GM23338 (cell line): ENCODE data around the gene TRAF3IP3. TPM values are rescaled to one million over a fixed set of nuclear protein-coding genes. Genes with fewer than 3 reads are reported as not detected.
A peak's percentile ranks its signal among the peaks of the same experiment; 100 is the strongest.

Source experiments
- ATAC-seq: fragments of 200-7000 bp; cut with Tn5 transposase; 3 replicates; pipeline ENCODE4 v1.9.1; 2020
- DNase-seq: peaks from one replicate; pipeline ENCODE4 v3.0.0-alpha.2; 2015; ENCODE audit warnings: low spot score
- H2AFZ ChIP-seq: fragments of 200-600 bp; sonication (generic); 2 replicates; pipeline ENCODE4 v1.8.0; 2016; ENCODE audit warnings: antibody characterized with exemption, mild to moderate bottlenecking, moderate library complexity
- H3F3A ChIP-seq: fragments of 200-600 bp; sonication (generic); replicated peaks from 2 replicates; pipeline ENCODE4 v1.8.0; 2017; ENCODE audit warnings: antibody characterized with exemption, mixed run types, low read depth
- H3K27ac ChIP-seq: fragments of 200-600 bp; sonication (generic); 2 replicates; pipeline ENCODE4 v1.6.1; 2016; ENCODE audit warnings: low read depth
- H3K27me3 ChIP-seq: fragments of 200-600 bp; sonication (generic); 2 replicates; pipeline ENCODE4 v1.8.0; 2016; ENCODE audit warnings: mild to moderate bottlenecking, mixed run types, moderate library complexity; ENCODE audit not compliant: insufficient read depth
- H3K36me3 ChIP-seq: fragments of 200-600 bp; sonication (generic); 2 replicates; pipeline ENCODE4 v1.8.0; 2016; ENCODE audit warnings: mild to moderate bottlenecking; ENCODE audit not compliant: insufficient read depth
- H3K4me1 ChIP-seq: fragments of 200-600 bp; sonication (generic); 2 replicates; pipeline ENCODE4 v1.8.0; 2016; ENCODE audit warnings: mild to moderate bottlenecking, moderate library complexity; ENCODE audit not compliant: insufficient read depth
- H3K4me2 ChIP-seq: fragments of 200-600 bp; sonication (generic); 2 replicates; pipeline ENCODE4 v1.7.1; 2017; ENCODE audit warnings: mixed run types
- H3K4me3 ChIP-seq: fragments of 200-600 bp; sonication (generic); 2 replicates; pipeline ENCODE4 v1.6.1; 2016; ENCODE audit warnings: mixed run types
- H3K79me2 ChIP-seq: fragments of 200-600 bp; sonication (generic); replicated peaks from 2 replicates; pipeline ENCODE4 v1.8.0; 2017; ENCODE audit warnings: mild to moderate bottlenecking; ENCODE audit not compliant: insufficient read depth
- H3K9me2 ChIP-seq: fragments of 200-600 bp; sonication (generic); 2 replicates; pipeline ENCODE4 v1.8.0; 2017; ENCODE audit not compliant: insufficient read depth
- H4K20me1 ChIP-seq: fragments of 200-600 bp; sonication (generic); replicated peaks from 2 replicates; pipeline ENCODE4 v1.8.0; 2017; ENCODE audit warnings: mild to moderate bottlenecking; ENCODE audit not compliant: insufficient read depth
- H3K27ac Mint-ChIP-seq: 2 replicates; pipeline ENCODE4 v1.8.0; 2020; ENCODE audit warnings: inconsistent platforms, mild to moderate bottlenecking, moderate library complexity, mixed read lengths
- H3K27me3 Mint-ChIP-seq: 3 replicates; pipeline ENCODE4 v1.8.0; 2022; ENCODE audit warnings: low read depth, mild to moderate bottlenecking, moderate library complexity, mixed read lengths, inconsistent platforms; ENCODE audit not compliant: insufficient read depth, poor library complexity
- H3K36me3 Mint-ChIP-seq: 3 replicates; pipeline ENCODE4 v1.8.0; 2021; ENCODE audit warnings: low read depth, mild to moderate bottlenecking, inconsistent platforms, moderate library complexity, mixed read lengths
- H3K4me1 Mint-ChIP-seq: 3 replicates; pipeline ENCODE4 v1.8.0; 2020; ENCODE audit warnings: mild to moderate bottlenecking, inconsistent platforms, mixed read lengths
- H3K4me3 Mint-ChIP-seq: 3 replicates; pipeline ENCODE4 v1.8.0; 2021; ENCODE audit warnings: moderate library complexity, mild to moderate bottlenecking, inconsistent platforms, mixed read lengths
- H3K9me3 Mint-ChIP-seq: 3 replicates; pipeline ENCODE4 v1.8.0; 2020; ENCODE audit warnings: moderate library complexity, mild to moderate bottlenecking, inconsistent platforms, mixed read lengths
- CREB1 ChIP-seq: fragments of 250-450 bp; sonication (Bioruptor Pico); IDR thresholded peaks from 2 replicates; pipeline ENCODE4 v1.5.0; 2020; ENCODE audit warnings: low read depth, mild to moderate bottlenecking, moderate library complexity
- EZH2phosphoT487 ChIP-seq: fragments of 200-600 bp; sonication (generic); IDR thresholded peaks from one replicate; pipeline ENCODE4 v1.8.1; 2018; ENCODE audit warnings: antibody characterized with exemption; ENCODE audit not compliant: unreplicated experiment
- JUNB ChIP-seq: IDR thresholded peaks from one replicate; pipeline ENCODE4 v1.6.1; 2016; ENCODE audit warnings: antibody characterized with exemption; ENCODE audit not compliant: unreplicated experiment
- POLR2AphosphoS5 ChIP-seq: IDR thresholded peaks from 2 replicates; pipeline ENCODE4 v1.6.1; 2016; ENCODE audit warnings: antibody characterized with exemption, low read depth
- ZNF114 ChIP-seq: fragments of 250-450 bp; sonication (Bioruptor Pico); IDR thresholded peaks from 2 replicates; pipeline ENCODE4 v1.5.0; 2020; ENCODE audit warnings: mild to moderate bottlenecking, moderate library complexity
- ZNF331 ChIP-seq: fragments of 250-450 bp; sonication (Bioruptor Pico); IDR thresholded peaks from 2 replicates; pipeline ENCODE4 v1.5.0; 2020; ENCODE audit warnings: low read depth, mild to moderate bottlenecking, moderate library complexity
- polyA plus RNA-seq: library from polyadenylated mRNA; unstranded; fragments of >200 nt; fragmentation: Nextera tagmentation; extraction: Ambion mirVana; gene quantifications from 2 replicates; pipeline ENCODE4 v1.2.1, GENCODE V29; 2016
- total RNA-seq: library from RNA; depleted of rRNA; stranded (reverse); fragments of >200 nt; shearing (Covaris generic); gene quantifications from 2 replicates; pipeline ENCODE4 v1.2.3, GENCODE V29; 2014
- TF ChIP-seq, protein P1 (sequence below), 2 experiments: fragments of 200-600 bp in 1 of 2; sonication (generic) in 1 of 2; conservative IDR thresholded peaks; 2 replicates each; pipeline versions ENCODE4 v1.5.1 to v1.6.1; 2016 to 2017; ENCODE audit warnings: antibody characterized with exemption in 2 of 2, low read depth in 2 of 2, mild to moderate bottlenecking in 2 of 2, moderate library complexity in 1 of 2
- TF ChIP-seq, protein P2 (sequence below): IDR thresholded peaks from 2 replicates; pipeline ENCODE4 v1.6.1; 2016; ENCODE audit warnings: antibody characterized with exemption
- TF ChIP-seq, protein P3 (sequence below): IDR thresholded peaks from one replicate; pipeline ENCODE4 v1.6.1; 2018; ENCODE audit warnings: antibody characterized with exemption; ENCODE audit not compliant: unreplicated experiment

The TRAF3IP3 gene
- total and polyA plus RNA-seq, 2 experiments from 2014 or later, result not detected

GRCh38 chr1:209708297-209708696 lies 47.6 kb upstream of the TRAF3IP3 start:
- Histone ChIP-seq H3K79me2 (no peaks in the 10 kb centered on the region), H3F3A (no peaks in the 10 kb centered on the region), H3K27ac (no peak overlapping the region), H2AFZ (peak overlapping the region; percentile 5; the same call in 1 of the 2 replicates), H3K9me2 (no peaks in the 10 kb centered on the region), H3K4me3 (no peak overlapping the region), H3K36me3 (no peaks in the 10 kb centered on the region), H3K4me2 (no peak overlapping the region), H3K4me1 (no peaks in the 10 kb centered on the region), H4K20me1 (no peaks in the 10 kb centered on the region), H3K27me3 (no peaks in the 10 kb centered on the region)
- Mint-ChIP-seq H3K4me3 (no peak overlapping the region), H3K36me3 (no peaks in the 10 kb centered on the region), H3K27ac (no peak overlapping the region), H3K4me1 (peaks cover 6% of the 10 kb centered on the region; the same call in 2 of the 3 replicates), H3K27me3 (no peaks in the 10 kb centered on the region), H3K9me3 (no peaks in the 10 kb centered on the region)
- DNase-seq, result peak; percentile 5
- peak; percentile 64 for ATAC-seq
- TF ChIP-seq JUNB (no peak), ZNF114 (CRISPR knock-in tag) (no peak), ZNF331 (no peak), EZH2phosphoT487 (no peak)
- TF ChIP-seq, protein P1, sequence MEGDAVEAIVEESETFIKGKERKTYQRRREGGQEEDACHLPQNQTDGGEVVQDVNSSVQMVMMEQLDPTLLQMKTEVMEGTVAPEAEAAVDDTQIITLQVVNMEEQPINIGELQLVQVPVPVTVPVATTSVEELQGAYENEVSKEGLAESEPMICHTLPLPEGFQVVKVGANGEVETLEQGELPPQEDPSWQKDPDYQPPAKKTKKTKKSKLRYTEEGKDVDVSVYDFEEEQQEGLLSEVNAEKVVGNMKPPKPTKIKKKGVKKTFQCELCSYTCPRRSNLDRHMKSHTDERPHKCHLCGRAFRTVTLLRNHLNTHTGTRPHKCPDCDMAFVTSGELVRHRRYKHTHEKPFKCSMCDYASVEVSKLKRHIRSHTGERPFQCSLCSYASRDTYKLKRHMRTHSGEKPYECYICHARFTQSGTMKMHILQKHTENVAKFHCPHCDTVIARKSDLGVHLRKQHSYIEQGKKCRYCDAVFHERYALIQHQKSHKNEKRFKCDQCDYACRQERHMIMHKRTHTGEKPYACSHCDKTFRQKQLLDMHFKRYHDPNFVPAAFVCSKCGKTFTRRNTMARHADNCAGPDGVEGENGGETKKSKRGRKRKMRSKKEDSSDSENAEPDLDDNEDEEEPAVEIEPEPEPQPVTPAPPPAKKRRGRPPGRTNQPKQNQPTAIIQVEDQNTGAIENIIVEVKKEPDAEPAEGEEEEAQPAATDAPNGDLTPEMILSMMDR (conservative IDR thresholded peaks at IDR 0.05; ENCODE audit: low read depth in 2 of 2), result no peak
- TF ChIP-seq, protein P2, sequence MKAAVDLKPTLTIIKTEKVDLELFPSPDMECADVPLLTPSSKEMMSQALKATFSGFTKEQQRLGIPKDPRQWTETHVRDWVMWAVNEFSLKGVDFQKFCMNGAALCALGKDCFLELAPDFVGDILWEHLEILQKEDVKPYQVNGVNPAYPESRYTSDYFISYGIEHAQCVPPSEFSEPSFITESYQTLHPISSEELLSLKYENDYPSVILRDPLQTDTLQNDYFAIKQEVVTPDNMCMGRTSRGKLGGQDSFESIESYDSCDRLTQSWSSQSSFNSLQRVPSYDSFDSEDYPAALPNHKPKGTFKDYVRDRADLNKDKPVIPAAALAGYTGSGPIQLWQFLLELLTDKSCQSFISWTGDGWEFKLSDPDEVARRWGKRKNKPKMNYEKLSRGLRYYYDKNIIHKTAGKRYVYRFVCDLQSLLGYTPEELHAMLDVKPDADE, result no peak

DNA sequence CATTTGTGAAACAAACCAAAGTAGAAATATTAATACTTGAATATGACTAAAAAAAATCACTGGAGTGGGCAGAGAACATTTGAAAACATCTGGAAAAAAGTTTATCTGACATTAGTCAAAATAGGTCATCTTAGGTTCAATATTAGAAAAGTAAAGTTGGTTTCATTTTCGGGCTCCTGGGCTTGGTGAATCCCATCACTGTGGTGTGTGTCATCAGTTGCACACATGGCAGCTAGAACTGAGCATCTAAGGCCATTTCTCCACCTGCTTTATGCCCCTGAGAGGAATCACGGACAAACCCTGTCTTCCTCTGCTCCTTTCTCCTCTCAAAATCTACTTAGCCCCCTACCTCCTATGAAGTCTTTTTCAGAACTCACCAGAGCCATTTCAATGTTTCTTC lies 45.8 kb upstream of the TRAF3IP3 start:
- no peaks in the 10 kb centered on the region for H3K9me2 ChIP-seq
- H3K36me3 ChIP-seq, result no peaks in the 10 kb centered on the region
- DNase-seq (no peak), ATAC-seq (no peak)
- Mint-ChIP-seq H3K27ac (no peak overlapping the region), H3K9me3 (no peaks in the 10 kb centered on the region), H3K27me3 (no peaks in the 10 kb centered on the region), H3K36me3 (no peaks in the 10 kb centered on the region), H3K4me3 (no peak overlapping the region), H3K4me1 (peaks cover 2% of the 10 kb centered on the region; the same call in 2 of the 3 replicates)
- no peaks in the 10 kb centered on the region for H3F3A ChIP-seq
- no peaks in the 10 kb centered on the region for H3K4me1 ChIP-seq
- H3K27ac ChIP-seq, result no peak overlapping the region
- no peak overlapping the region for H3K4me3 ChIP-seq
- H3K79me2 ChIP-seq, result no peaks in the 10 kb centered on the region
- H4K20me1 ChIP-seq, result no peaks in the 10 kb centered on the region
- H3K27me3 ChIP-seq, result no peaks in the 10 kb centered on the region
- H3K4me2 ChIP-seq, result no peak overlapping the region
- no peak overlapping the region for H2AFZ ChIP-seq
- TF ChIP-seq, protein P3, sequence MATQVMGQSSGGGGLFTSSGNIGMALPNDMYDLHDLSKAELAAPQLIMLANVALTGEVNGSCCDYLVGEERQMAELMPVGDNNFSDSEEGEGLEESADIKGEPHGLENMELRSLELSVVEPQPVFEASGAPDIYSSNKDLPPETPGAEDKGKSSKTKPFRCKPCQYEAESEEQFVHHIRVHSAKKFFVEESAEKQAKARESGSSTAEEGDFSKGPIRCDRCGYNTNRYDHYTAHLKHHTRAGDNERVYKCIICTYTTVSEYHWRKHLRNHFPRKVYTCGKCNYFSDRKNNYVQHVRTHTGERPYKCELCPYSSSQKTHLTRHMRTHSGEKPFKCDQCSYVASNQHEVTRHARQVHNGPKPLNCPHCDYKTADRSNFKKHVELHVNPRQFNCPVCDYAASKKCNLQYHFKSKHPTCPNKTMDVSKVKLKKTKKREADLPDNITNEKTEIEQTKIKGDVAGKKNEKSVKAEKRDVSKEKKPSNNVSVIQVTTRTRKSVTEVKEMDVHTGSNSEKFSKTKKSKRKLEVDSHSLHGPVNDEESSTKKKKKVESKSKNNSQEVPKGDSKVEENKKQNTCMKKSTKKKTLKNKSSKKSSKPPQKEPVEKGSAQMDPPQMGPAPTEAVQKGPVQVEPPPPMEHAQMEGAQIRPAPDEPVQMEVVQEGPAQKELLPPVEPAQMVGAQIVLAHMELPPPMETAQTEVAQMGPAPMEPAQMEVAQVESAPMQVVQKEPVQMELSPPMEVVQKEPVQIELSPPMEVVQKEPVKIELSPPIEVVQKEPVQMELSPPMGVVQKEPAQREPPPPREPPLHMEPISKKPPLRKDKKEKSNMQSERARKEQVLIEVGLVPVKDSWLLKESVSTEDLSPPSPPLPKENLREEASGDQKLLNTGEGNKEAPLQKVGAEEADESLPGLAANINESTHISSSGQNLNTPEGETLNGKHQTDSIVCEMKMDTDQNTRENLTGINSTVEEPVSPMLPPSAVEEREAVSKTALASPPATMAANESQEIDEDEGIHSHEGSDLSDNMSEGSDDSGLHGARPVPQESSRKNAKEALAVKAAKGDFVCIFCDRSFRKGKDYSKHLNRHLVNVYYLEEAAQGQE, result no peak
- TF ChIP-seq EZH2phosphoT487 (no peak), JUNB (no peak), POLR2AphosphoS5 (no peak), CREB1 (CRISPR knock-in tag) (no peak)
- TF ChIP-seq, protein P1 (conservative IDR thresholded peaks at IDR 0.05; ENCODE audit: low read depth in 2 of 2), result no peak
- TF ChIP-seq, protein P2, result no peak
